Measurements from ENCODE around the gene EML5. TPM values are rescaled to one million over a fixed set of nuclear protein-coding genes. Genes with fewer than 3 reads are reported as not detected.
A peak's percentile ranks its signal among the peaks of the same experiment; 100 is the strongest.

Gene EML5
- total and polyA plus RNA-seq, 8 donors: 0.65 to 2.0 (median 1.3) TPM

DNA sequence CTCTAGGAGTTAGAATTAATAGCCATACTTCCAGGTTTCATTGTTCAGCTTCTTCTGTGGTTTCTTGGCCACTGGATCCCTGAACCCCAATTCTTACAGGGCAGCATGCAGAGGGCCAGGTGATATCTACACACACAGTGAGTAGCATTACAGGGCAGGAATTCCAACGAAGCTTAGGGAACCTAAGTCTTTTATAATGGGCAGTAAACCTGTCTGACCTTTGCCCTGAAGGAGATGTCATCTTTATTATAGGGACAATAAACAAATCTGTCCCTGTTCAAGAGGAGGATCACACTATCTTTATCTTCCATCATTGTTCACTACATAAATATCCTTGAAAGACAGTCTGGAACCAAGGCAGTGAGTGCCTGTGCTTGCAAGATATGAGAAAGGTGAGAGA lies 11.7 kb upstream of the EML5 start:
- intact Hi-C loops (cut with DNase I): no loop called here
- WGBS, 2 donors: 19 to 32% methylated on average over 1 of the region's 1 CpG

DNA sequence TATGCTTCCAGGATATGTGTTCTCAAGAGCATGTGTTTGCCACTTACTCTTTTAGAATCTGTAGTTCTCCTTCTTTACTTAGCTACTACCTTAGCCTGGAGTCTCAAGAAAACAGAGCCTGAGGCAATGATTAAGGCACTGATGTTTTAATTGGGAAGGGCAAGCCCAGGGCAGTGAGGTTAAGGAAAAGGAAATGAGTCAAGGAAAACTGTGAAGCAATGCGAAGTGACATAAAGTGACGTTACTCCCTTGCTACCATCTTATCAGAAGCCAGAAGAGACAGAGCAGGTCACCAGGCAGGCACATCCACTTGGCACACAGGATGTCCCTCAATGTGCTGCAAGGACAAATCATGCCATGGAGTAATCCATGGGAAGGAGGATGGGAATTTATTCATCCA lies 11.3 kb upstream of the EML5 start:
- no peaks in the 10 kb centered on the region for H3K36me3 ChIP-seq
- intact Hi-C loops (cut with DNase I): no loop called here
- FAIRE-seq (no peak), ATAC-seq (no peak), DNase-seq (no peak)
- TF ChIP-seq, protein P1, sequence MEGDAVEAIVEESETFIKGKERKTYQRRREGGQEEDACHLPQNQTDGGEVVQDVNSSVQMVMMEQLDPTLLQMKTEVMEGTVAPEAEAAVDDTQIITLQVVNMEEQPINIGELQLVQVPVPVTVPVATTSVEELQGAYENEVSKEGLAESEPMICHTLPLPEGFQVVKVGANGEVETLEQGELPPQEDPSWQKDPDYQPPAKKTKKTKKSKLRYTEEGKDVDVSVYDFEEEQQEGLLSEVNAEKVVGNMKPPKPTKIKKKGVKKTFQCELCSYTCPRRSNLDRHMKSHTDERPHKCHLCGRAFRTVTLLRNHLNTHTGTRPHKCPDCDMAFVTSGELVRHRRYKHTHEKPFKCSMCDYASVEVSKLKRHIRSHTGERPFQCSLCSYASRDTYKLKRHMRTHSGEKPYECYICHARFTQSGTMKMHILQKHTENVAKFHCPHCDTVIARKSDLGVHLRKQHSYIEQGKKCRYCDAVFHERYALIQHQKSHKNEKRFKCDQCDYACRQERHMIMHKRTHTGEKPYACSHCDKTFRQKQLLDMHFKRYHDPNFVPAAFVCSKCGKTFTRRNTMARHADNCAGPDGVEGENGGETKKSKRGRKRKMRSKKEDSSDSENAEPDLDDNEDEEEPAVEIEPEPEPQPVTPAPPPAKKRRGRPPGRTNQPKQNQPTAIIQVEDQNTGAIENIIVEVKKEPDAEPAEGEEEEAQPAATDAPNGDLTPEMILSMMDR (IDR thresholded peaks at IDR 0.05): no peak
- no peak overlapping the region for H3K4me3 ChIP-seq
- 87 to 89% methylated on average over 2 of the region's 2 CpGs for WGBS, 2 donors
- no peak overlapping the region for H3K27ac ChIP-seq
- no peaks in the 10 kb centered on the region for H3K27me3 ChIP-seq
- H3K9me3 ChIP-seq: no peaks in the 10 kb centered on the region
- no peaks in the 10 kb centered on the region for H3K4me1 ChIP-seq

More for the DNA sequence above, 11.7 kb upstream of the EML5 start:
- no peak for DNase-seq
- FAIRE-seq: no peak
- H3K4me3 ChIP-seq: no peak overlapping the region
- H3K4me1 ChIP-seq: no peaks in the 10 kb centered on the region
- H3K27ac ChIP-seq: no peak overlapping the region
- TF ChIP-seq, protein P1 (IDR thresholded peaks at IDR 0.05): no peak
- no peaks in the 10 kb centered on the region for H3K9me3 ChIP-seq
- ATAC-seq: no peak
- H3K27me3 ChIP-seq: no peaks in the 10 kb centered on the region
- H3K36me3 ChIP-seq: no peaks in the 10 kb centered on the region

GRCh38 chr14:88802596-88802995 lies 9.8 kb upstream of the EML5 start:
- Histone ChIP-seq H3K4me1 (no peaks in the 10 kb centered on the region), H3K27me3 (no peaks in the 10 kb centered on the region), H3K9me3 (no peaks in the 10 kb centered on the region), H3K36me3 (no peaks in the 10 kb centered on the region), H3K27ac (no peak overlapping the region), H3K4me3 (no peak overlapping the region)
- TF ChIP-seq, protein P1 (IDR thresholded peaks at IDR 0.05): no peak
- DNase-seq (no peak), FAIRE-seq (no peak), ATAC-seq (no peak)
- intact Hi-C loops (cut with DNase I): no loop called here
- 79 to 90% methylated on average over 6 of the region's 6 CpGs for WGBS, 2 donors

DNA sequence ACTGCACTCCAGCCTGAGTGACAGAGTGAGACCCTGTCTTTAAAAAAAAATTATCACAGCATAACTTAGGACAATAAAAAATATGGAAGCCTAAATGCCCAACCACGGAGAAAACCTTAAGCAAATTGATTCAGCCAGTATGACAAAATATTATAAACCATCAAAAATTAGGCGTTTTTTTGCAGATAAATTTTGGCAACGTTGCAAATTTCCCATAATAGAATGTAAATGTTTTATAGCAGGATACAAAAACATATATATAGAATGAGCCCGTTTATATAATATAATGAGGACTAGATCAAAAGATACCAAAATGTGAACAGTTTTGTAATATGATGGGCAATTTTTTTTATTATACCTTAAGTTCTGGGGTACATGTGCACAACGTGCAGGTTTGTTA lies 6.8 kb upstream of the EML5 start:
- Histone ChIP-seq H3K36me3 (no peaks in the 10 kb centered on the region), H3K4me3 (no peak overlapping the region), H3K4me1 (no peaks in the 10 kb centered on the region), H3K27ac (no peak overlapping the region), H3K27me3 (no peaks in the 10 kb centered on the region), H3K9me3 (no peaks in the 10 kb centered on the region)
- TF ChIP-seq, protein P1 (IDR thresholded peaks at IDR 0.05): no peak
- no peak for ATAC-seq
- DNase-seq: no peak
- intact Hi-C loops (cut with DNase I): no loop called here
- 49 to 67% methylated on average over 5 of the region's 5 CpGs for WGBS, 2 donors
- FAIRE-seq: no peak

GRCh38 chr14:88798156-88798555 lies 5.4 kb upstream of the EML5 start:
- intact Hi-C loops (cut with DNase I): no loop called here
- no peak for DNase-seq

More at GRCh38 chr14:88798156-88798555, 5.4 kb upstream of the EML5 start:
- TF ChIP-seq, protein P1 (IDR thresholded peaks at IDR 0.05): no peak
- ATAC-seq (peak in 3 of 4 donors; percentile 42 to 66 (median 65)), FAIRE-seq (no peak)
- Histone ChIP-seq H3K9me3 (no peaks in the 10 kb centered on the region), H3K27me3 (no peaks in the 10 kb centered on the region), H3K27ac (no peak overlapping the region), H3K4me1 (peaks cover 0 to 4% (median 0%) of the 10 kb centered on the region in 3 donors), H3K4me3 (no peak overlapping the region), H3K36me3 (no peaks in the 10 kb centered on the region)
- 31 to 40% methylated on average over 4 of the region's 4 CpGs for WGBS, 2 donors

All from pancreas (tissue), 10 donors.